ENCODE data around the gene TMEM106C.

- TF ChIP-seq CTCF (IDR thresholded peaks at IDR 0.05; ENCODE audit: insufficient read depth, low read depth, low read length) (no peak), EZH2 (IDR thresholded peaks at IDR 0.05; ENCODE audit: insufficient read depth, low read length) (no peak)
Measured at GRCh38 chr12:47986832-47987231, 23.4 kb downstream of the TMEM106C start.
